CD14-positive monocyte (primary cell): ENCODE data around the gene UBE2O. TPM values are rescaled to one million over a fixed set of nuclear protein-coding genes. Genes with fewer than 3 reads are reported as not detected.
A peak's percentile ranks its signal among the peaks of the same experiment; 100 is the strongest.

ENCODE experiments used
- DNase-seq, 3 donors: peaks; one replicate each; pipeline ENCODE4 v3.0.0-alpha.2; 2011 to 2022
- H2AFZ ChIP-seq: 2 replicates; pipeline ENCODE4 v1.6.0; 2012; ENCODE audit warnings: mild to moderate bottlenecking, low read depth, low read length, inconsistent platforms; ENCODE audit not compliant: insufficient read depth, poor library complexity, severe bottlenecking
- H3K27ac ChIP-seq, 2 donors: 1 replicate in 1 of 2; 2 replicates in 1 of 2; pipeline ENCODE4 v1.5.1; 2012 to 2013; ENCODE audit warnings: low read length in 2 of 2, control low read depth in 1 of 2, inconsistent platforms in 1 of 2, low read depth in 1 of 2, mild to moderate bottlenecking in 1 of 2
- H3K27me3 ChIP-seq, 2 donors: one replicate each; pipeline versions ENCODE4 v1.6.0 to v1.6.1; 2011 to 2013; ENCODE audit warnings: low read length in 2 of 2; ENCODE audit not compliant: control insufficient read depth in 2 of 2, insufficient read depth in 2 of 2
- H3K36me3 ChIP-seq, 2 donors: replicated peaks in 1 of 2; 1 replicate in 1 of 2; 2 replicates in 1 of 2; pipeline versions ENCODE4 v1.5.1 to v1.6.1; 2012 to 2013; ENCODE audit warnings: low read length in 2 of 2, control low read depth in 1 of 2, inconsistent platforms in 1 of 2, mild to moderate bottlenecking in 1 of 2; ENCODE audit not compliant: insufficient read depth in 2 of 2, control insufficient read depth in 1 of 2
- H3K4me1 ChIP-seq, 2 donors: 1 replicate in 1 of 2; 2 replicates in 1 of 2; pipeline versions ENCODE4 v1.5.1 to v1.6.1; 2012 to 2013; ENCODE audit warnings: low read length in 2 of 2, control low read depth in 1 of 2, inconsistent platforms in 1 of 2, mild to moderate bottlenecking in 1 of 2, moderate library complexity in 1 of 2; ENCODE audit not compliant: insufficient read depth in 2 of 2, control insufficient read depth in 1 of 2
- H3K4me2 ChIP-seq: replicated peaks from 2 replicates; pipeline ENCODE3; 2012; ENCODE audit warnings: low read length, moderate library complexity, mild to moderate bottlenecking; ENCODE audit not compliant: poor library complexity, severe bottlenecking; ENCODE audit errors: extremely low read depth
- H3K4me3 ChIP-seq, 3 experiments: fragments of 200-600 bp in 1 of 3; sonication (generic) in 1 of 3; replicated peaks in 1 of 3; 1 replicate in 2 of 3; 2 replicates in 1 of 3; pipeline ENCODE4 v1.5.1; 2011 to 2013; ENCODE audit warnings: low read length in 3 of 3, mild to moderate bottlenecking in 3 of 3, control low read depth in 2 of 3, low read depth in 2 of 3, inconsistent platforms in 1 of 3, moderate library complexity in 1 of 3
- H3K79me2 ChIP-seq: 2 replicates; pipeline ENCODE4 v1.6.0; 2012; ENCODE audit warnings: mild to moderate bottlenecking, control low read depth, inconsistent platforms, low read length, moderate library complexity; ENCODE audit not compliant: insufficient read depth
- H3K9ac ChIP-seq: 2 replicates; pipeline ENCODE4 v1.6.0; 2017; ENCODE audit warnings: low read length, mild to moderate bottlenecking; ENCODE audit not compliant: insufficient read depth, poor library complexity, severe bottlenecking
- H3K9me3 ChIP-seq, 2 donors: replicated peaks in 1 of 2; 1 replicate in 1 of 2; 2 replicates in 1 of 2; pipeline versions ENCODE4 v1.5.1 to v1.6.1; 2012 to 2013; ENCODE audit warnings: low read length in 2 of 2, control low read depth in 1 of 2; ENCODE audit not compliant: control insufficient read depth in 1 of 2, insufficient read depth in 1 of 2
- H4K20me1 ChIP-seq: 2 replicates; pipeline ENCODE4 v1.6.0; 2012; ENCODE audit warnings: mild to moderate bottlenecking, low read length, control low read depth, moderate library complexity; ENCODE audit not compliant: insufficient read depth
- H3K27ac Mint-ChIP-seq, 7 donors: one replicate each; pipeline ENCODE4 v1.8.0; 2020; ENCODE audit warnings: mild to moderate bottlenecking in 7 of 7, mixed read lengths in 7 of 7, moderate library complexity in 6 of 7, inconsistent platforms in 2 of 7
- H3K27me3 Mint-ChIP-seq, 3 donors: one replicate each; pipeline ENCODE4 v1.8.0; 2021 to 2022; ENCODE audit warnings: low read depth in 3 of 3, mild to moderate bottlenecking in 3 of 3, mixed read lengths in 3 of 3, moderate library complexity in 3 of 3, inconsistent platforms in 1 of 3
- H3K36me3 Mint-ChIP-seq, 2 donors: one replicate each; pipeline ENCODE4 v1.8.0; 2020; ENCODE audit warnings: mixed read lengths in 2 of 2, inconsistent platforms in 1 of 2, mild to moderate bottlenecking in 1 of 2
- H3K4me1 Mint-ChIP-seq: one replicate; pipeline ENCODE4 v1.8.0; 2020; ENCODE audit warnings: mild to moderate bottlenecking, mixed read lengths
- H3K4me3 Mint-ChIP-seq, 2 donors: one replicate each; pipeline ENCODE4 v1.8.0; 2020; ENCODE audit warnings: mild to moderate bottlenecking in 2 of 2, mixed read lengths in 2 of 2, moderate library complexity in 1 of 2
- H3K9me3 Mint-ChIP-seq, 7 donors: one replicate each; pipeline ENCODE4 v1.8.0; 2020 to 2022; ENCODE audit warnings: mixed read lengths in 7 of 7, mild to moderate bottlenecking in 6 of 7, moderate library complexity in 6 of 7, inconsistent platforms in 2 of 7
- WGBS: methylation state at CpG from one replicate; pipeline ENCODE4 v1.1.5; 2013; ENCODE audit warnings: missing lambda C conversion rate; ENCODE audit not compliant: insufficient coverage; 5-methylcytosine and 5-hydroxymethylcytosine counted together
- intact Hi-C, 2 donors: fragments of 100-400 bp; cut with micrococcal nuclease; formaldehyde crosslinking; loops; one replicate each; pipeline versions ENCODE4 v1.15.0 to v1.15.1; 2023
- polyA plus RNA-seq, 3 donors: library from polyadenylated mRNA; depleted of rRNA in 1 of 3; unstranded in 2 of 3; stranded (reverse) in 1 of 3; fragments of 300-500 nt in 2 of 3; fragments of >200 nt in 1 of 3; fragmentation: Illumina TruSeq in 2 of 3; gene quantifications; 1 replicate in 2 of 3; 2 replicates in 1 of 3; pipeline ENCODE4 v1.2.3, GENCODE V29; 2012 to 2021
- TF ChIP-seq, protein P1 (sequence below): fragments of 200-600 bp; IDR thresholded peaks from one replicate; pipeline ENCODE4 v1.8.0; 2022; ENCODE audit warnings: antibody characterized with exemption, mild to moderate bottlenecking

Gene UBE2O
- polyA plus RNA-seq, 3 donors, result 1.3 to 15.1 (median 4.5) TPM

DNA sequence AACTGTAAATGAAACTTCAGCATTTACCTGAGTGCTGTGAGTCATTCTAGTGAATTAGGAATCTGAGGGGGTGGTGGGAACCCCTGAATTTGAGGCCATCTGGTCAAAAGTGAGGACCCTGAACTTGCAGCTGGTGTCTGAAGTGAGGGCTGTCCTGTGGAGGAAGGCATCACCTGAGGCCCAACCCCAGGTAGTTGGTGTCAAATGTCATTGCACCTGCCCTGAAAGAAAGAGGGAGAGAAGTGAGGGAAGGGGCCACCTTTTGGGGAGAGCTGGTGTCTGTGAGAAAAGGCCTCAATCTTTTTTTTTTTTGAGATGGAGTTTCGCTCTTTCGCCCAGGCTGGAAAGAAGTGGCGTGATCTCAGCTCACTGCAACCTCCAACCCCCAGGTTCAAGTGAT lies 86.7 kb downstream of the UBE2O start:
- Histone ChIP-seq H3K4me1 (peaks cover 0 to 9% of the 10 kb centered on the region in 2 donors), H3K4me3 (no peak overlapping the region), H3K79me2 (no peaks in the 10 kb centered on the region), H4K20me1 (no peaks in the 10 kb centered on the region), H3K27ac (no peak overlapping the region), H3K9ac (no peak overlapping the region), H3K4me2 (no peak overlapping the region), H2AFZ (no peak overlapping the region), H3K36me3 (no peaks in the 10 kb centered on the region), H3K9me3 (no peaks in the 10 kb centered on the region), H3K27me3 (no peaks in the 10 kb centered on the region)
- H3K27ac Mint-ChIP-seq, result peak overlapping the region in 1 of 7 donors; percentile 67
- peaks cover 5% of the 10 kb centered on the region for H3K4me1 Mint-ChIP-seq
- TF ChIP-seq, protein P1, sequence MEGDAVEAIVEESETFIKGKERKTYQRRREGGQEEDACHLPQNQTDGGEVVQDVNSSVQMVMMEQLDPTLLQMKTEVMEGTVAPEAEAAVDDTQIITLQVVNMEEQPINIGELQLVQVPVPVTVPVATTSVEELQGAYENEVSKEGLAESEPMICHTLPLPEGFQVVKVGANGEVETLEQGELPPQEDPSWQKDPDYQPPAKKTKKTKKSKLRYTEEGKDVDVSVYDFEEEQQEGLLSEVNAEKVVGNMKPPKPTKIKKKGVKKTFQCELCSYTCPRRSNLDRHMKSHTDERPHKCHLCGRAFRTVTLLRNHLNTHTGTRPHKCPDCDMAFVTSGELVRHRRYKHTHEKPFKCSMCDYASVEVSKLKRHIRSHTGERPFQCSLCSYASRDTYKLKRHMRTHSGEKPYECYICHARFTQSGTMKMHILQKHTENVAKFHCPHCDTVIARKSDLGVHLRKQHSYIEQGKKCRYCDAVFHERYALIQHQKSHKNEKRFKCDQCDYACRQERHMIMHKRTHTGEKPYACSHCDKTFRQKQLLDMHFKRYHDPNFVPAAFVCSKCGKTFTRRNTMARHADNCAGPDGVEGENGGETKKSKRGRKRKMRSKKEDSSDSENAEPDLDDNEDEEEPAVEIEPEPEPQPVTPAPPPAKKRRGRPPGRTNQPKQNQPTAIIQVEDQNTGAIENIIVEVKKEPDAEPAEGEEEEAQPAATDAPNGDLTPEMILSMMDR, result no peak
- H3K4me3 Mint-ChIP-seq, result no peak overlapping the region
- intact Hi-C loops, result no loop called here
- H3K36me3 Mint-ChIP-seq, result peaks cover 0 to 2% of the 10 kb centered on the region in 2 donors
- DNase-seq, result no peak
- H3K27me3 Mint-ChIP-seq, result peaks cover 6 to 14% (median 9%) of the 10 kb centered on the region in 3 donors
- peaks cover 0 to 2% (median 0%) of the 10 kb centered on the region in 7 donors for H3K9me3 Mint-ChIP-seq
- no CpG with 5 or more reads among the region's 3 CpGs for WGBS

DNA sequence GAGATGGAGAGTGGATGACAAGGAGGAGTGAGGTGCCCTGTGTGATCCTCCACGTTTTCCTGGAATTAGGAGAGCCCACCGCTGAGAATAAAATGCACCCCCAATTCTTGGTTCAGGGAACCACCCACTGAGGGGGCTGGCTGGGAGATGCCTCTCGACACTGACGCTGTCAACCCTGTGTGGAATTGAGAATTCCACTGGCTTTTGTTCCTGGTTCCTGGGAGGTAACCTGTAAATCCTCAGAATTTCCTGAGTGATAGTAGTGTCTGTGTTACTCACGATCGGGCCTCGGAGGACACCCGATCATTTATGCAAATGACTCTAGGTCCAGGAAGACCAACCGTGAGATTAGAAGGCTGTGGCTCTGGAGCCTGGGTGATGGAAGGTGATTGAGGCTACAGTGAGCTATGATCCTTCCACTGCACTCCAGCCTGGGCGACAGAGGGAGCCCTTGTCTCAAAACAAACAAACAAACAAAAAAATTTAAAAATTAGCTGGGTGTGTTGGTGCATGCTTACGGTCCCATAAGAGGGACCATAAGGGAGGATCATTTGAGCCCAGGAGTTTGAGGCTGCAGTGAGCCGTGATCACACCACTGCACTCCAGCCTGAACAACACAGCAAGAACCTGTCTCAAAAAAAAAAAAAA lies 87.6 kb downstream of the UBE2O start:
- H3K27me3 Mint-ChIP-seq, result peaks cover 6 to 14% (median 12%) of the 10 kb centered on the region in 3 donors

More for the DNA sequence above, 87.6 kb downstream of the UBE2O start:
- Histone ChIP-seq H3K79me2 (no peaks in the 10 kb centered on the region), H3K9me3 (no peaks in the 10 kb centered on the region), H3K9ac (no peak overlapping the region), H3K27me3 (no peaks in the 10 kb centered on the region), H3K4me3 (no peak overlapping the region), H3K36me3 (no peaks in the 10 kb centered on the region), H3K4me2 (no peak overlapping the region), H2AFZ (no peak overlapping the region), H4K20me1 (no peaks in the 10 kb centered on the region), H3K27ac (no peak overlapping the region), H3K4me1 (peaks cover 0 to 9% of the 10 kb centered on the region in 2 donors)
- 75% methylated on average over 5 of the region's 12 CpGs for WGBS
- no peak for DNase-seq
- no peak overlapping the region for H3K4me3 Mint-ChIP-seq
- H3K4me1 Mint-ChIP-seq, result peaks cover 5% of the 10 kb centered on the region
- H3K36me3 Mint-ChIP-seq, result peaks cover 0 to 2% of the 10 kb centered on the region in 2 donors
- TF ChIP-seq, protein P1, result peak; percentile 12
- H3K27ac Mint-ChIP-seq, result peak overlapping the region in 1 of 7 donors; percentile 42
- peaks cover 0 to 2% (median 0%) of the 10 kb centered on the region in 7 donors for H3K9me3 Mint-ChIP-seq
- intact Hi-C loops, result no loop called here
